K562 (cell line): ENCODE data around the gene ABHD1. TPM values are rescaled to one million over a fixed set of nuclear protein-coding genes. Genes with fewer than 3 reads are reported as not detected.

Experiments used
- CLOCK ChIP-seq: fragments of 250-450 bp; sonication (Bioruptor Pico); IDR thresholded peaks from 2 replicates; pipeline ENCODE4 v1.4.0; 2020; ENCODE audit warnings: mild to moderate bottlenecking, moderate library complexity, borderline replicate concordance
- EP400 ChIP-seq: fragments of 450-650 bp; IDR thresholded peaks from 2 replicates; pipeline ENCODE4 v1.6.1; 2017; ENCODE audit warnings: antibody characterized with exemption, mild to moderate bottlenecking, moderate library complexity
- GABPB1 ChIP-seq: sonication (generic); formaldehyde crosslinking; IDR thresholded peaks from 2 replicates; pipeline ENCODE4 v1.8.0; 2022; ENCODE audit warnings: mild to moderate bottlenecking, missing genetic modification reagents
- KDM1A ChIP-seq, 2 experiments: fragments of 450-650 bp; IDR thresholded peaks; 2 replicates each; pipeline ENCODE4 v1.6.1; 2016; ENCODE audit warnings: mild to moderate bottlenecking in 2 of 2
- MAX ChIP-seq: sonication (generic); formaldehyde crosslinking; IDR thresholded peaks from 2 replicates; pipeline ENCODE4 v1.9.0; 2022; ENCODE audit warnings: mild to moderate bottlenecking, missing genetic modification reagents
- MYNN ChIP-seq, 2 experiments: sonication (generic); formaldehyde crosslinking in 1 of 2; IDR thresholded peaks; 2 replicates each; pipeline versions ENCODE4 v1.5.0 to v1.6.1; 2016 to 2020; ENCODE audit warnings: antibody characterized with exemption in 1 of 2, missing genetic modification reagents in 1 of 2
- NFXL1 ChIP-seq: fragments of 450-650 bp; formaldehyde crosslinking; IDR thresholded peaks from 2 replicates; pipeline ENCODE4 v1.4.0; 2021; ENCODE audit warnings: mild to moderate bottlenecking
- TBP ChIP-seq: optimal IDR thresholded peaks from 2 replicates; pipeline ENCODE3; 2011; ENCODE audit warnings: low read depth, low read length, improper control_type of control experiment
- TRIM24 ChIP-seq, 2 experiments: fragments of 450-650 bp; IDR thresholded peaks; 2 replicates each; pipeline ENCODE4 v1.6.1; 2016
- U2AF2 ChIP-seq: fragments of 200-400 bp; formaldehyde crosslinking; optimal IDR thresholded peaks from 2 replicates; pipeline ENCODE3; 2017; ENCODE audit warnings: low read depth, mild to moderate bottlenecking, low read length
- VEZF1 ChIP-seq: fragments of 200-800 bp; sonication (Bioruptor generic); IDR thresholded peaks from 2 replicates; pipeline ENCODE4 v1.6.1; 2017; ENCODE audit warnings: missing genetic modification characterization, missing compliant biosample characterization
- ZMIZ1 ChIP-seq, 2 experiments: fragments of 150-350 bp in 1 of 2; IDR thresholded peaks; 2 replicates each; pipeline ENCODE4 v1.6.1; 2012 to 2016; ENCODE audit warnings: low read depth in 2 of 2, low read length in 2 of 2, mild to moderate bottlenecking in 1 of 2, moderate library complexity in 1 of 2
- ZSCAN29 ChIP-seq: fragments of 450-650 bp; IDR thresholded peaks from 2 replicates; pipeline ENCODE4 v1.6.1; 2017
- polyA plus RNA-seq, 8 experiments: library from polyadenylated mRNA; depleted of rRNA in 4 of 8; stranded (reverse) in 5 of 8; unstranded in 3 of 8; fragments of >200 nt; fragmentation: Nextera tagmentation in 2 of 8; fragmentation: Illumina TruSeq in 1 of 8; extraction: Ambion mirVana in 2 of 8; extraction: Trizol in 1 of 8; gene quantifications; 2 replicates each; pipeline versions ENCODE4 v1.2.1 to v1.2.3, GENCODE V29; 2011 to 2014; ENCODE audit warnings: inconsistent platforms in 1 of 8, missing spikeins in 1 of 8
- total RNA-seq, 7 experiments: library from RNA; depleted of rRNA in 6 of 7; stranded (reverse); fragments of >200 nt in 6 of 7; fragmentation: Illumina TruSeq in 2 of 7; extraction: Trizol in 2 of 7; gene quantifications; 2 replicates each; pipeline versions ENCODE4 v1.2.1 to v1.2.3, GENCODE V29; 2011 to 2021; ENCODE audit warnings: low replicate concordance in 1 of 7
- TF ChIP-seq, protein P1 (sequence below), 3 experiments: fragments of 200-800 bp in 1 of 3; fragments of 250-450 bp in 1 of 3; fragments of 450-650 bp in 1 of 3; sonication (Bioruptor Pico) in 1 of 3; sonication (Bioruptor generic) in 1 of 3; formaldehyde crosslinking in 1 of 3; IDR thresholded peaks; 2 replicates each; pipeline versions ENCODE4 v1.6.1 to v1.8.0; 2016 to 2022; ENCODE audit warnings: mild to moderate bottlenecking in 2 of 3, missing genetic modification characterization in 2 of 3, missing compliant biosample characterization in 1 of 3, moderate library complexity in 1 of 3

ABHD1 gene
- total and polyA plus RNA-seq, 9 of the 15 experiments (the other 6 are each of a cell fraction or from before 2014, with no cell fraction given): 0.10 to 0.16 (median 0.11) TPM; not detected in 5

GRCh38 chr2:27133905-27134780 lies 10.5 kb downstream of the ABHD1 start, which contains the start of gene PREB (continued):
- no peak for TF ChIP-seq CLOCK (CRISPR knock-in tag)
- TF ChIP-seq TRIM24 (IDR thresholded peaks at IDR 0.05): no peak
- no peak for TF ChIP-seq ZSCAN29
- TF ChIP-seq ZMIZ1 (IDR thresholded peaks at IDR 0.05; ENCODE audit: low read depth in 2 of 2, low read length in 2 of 2): 0 out of 4 replicates have a peak, but pooled peaks of 1 of the 2 experiments have one; percentile 27
- 0 out of 2 replicates have a peak, but pooled peaks have one; percentile 22 for TF ChIP-seq GABPB1 (CRISPR knock-in tag)
- no peak for TF ChIP-seq U2AF2
- TF ChIP-seq MAX (CRISPR knock-in tag): peak; percentile 52; the same call in 1 of the 2 replicates
- TF ChIP-seq NFXL1: no peak
- TF ChIP-seq, protein P1, sequence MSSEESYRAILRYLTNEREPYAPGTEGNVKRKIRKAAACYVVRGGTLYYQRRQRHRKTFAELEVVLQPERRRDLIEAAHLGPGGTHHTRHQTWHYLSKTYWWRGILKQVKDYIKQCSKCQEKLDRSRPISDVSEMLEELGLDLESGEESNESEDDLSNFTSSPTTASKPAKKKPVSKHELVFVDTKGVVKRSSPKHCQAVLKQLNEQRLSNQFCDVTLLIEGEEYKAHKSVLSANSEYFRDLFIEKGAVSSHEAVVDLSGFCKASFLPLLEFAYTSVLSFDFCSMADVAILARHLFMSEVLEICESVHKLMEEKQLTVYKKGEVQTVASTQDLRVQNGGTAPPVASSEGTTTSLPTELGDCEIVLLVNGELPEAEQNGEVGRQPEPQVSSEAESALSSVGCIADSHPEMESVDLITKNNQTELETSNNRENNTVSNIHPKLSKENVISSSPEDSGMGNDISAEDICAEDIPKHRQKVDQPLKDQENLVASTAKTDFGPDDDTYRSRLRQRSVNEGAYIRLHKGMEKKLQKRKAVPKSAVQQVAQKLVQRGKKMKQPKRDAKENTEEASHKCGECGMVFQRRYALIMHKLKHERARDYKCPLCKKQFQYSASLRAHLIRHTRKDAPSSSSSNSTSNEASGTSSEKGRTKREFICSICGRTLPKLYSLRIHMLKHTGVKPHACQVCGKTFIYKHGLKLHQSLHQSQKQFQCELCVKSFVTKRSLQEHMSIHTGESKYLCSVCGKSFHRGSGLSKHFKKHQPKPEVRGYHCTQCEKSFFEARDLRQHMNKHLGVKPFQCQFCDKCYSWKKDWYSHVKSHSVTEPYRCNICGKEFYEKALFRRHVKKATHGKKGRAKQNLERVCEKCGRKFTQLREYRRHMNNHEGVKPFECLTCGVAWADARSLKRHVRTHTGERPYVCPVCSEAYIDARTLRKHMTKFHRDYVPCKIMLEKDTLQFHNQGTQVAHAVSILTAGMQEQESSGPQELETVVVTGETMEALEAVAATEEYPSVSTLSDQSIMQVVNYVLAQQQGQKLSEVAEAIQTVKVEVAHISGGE (CRISPR knock-in tag; IDR thresholded peaks at IDR 0.05): no peak
- no peak for TF ChIP-seq MYNN (IDR thresholded peaks at IDR 0.05)
- TF ChIP-seq MYNN (CRISPR knock-in tag; IDR thresholded peaks at IDR 0.05): no peak
- TF ChIP-seq VEZF1: peak; percentile 43; the same call in 1 of the 2 replicates
- peak; percentile 18; the same call in 1 of the 2 replicates for TF ChIP-seq EP400
- TF ChIP-seq TBP: peak; percentile 51
- no peak for TF ChIP-seq KDM1A (IDR thresholded peaks at IDR 0.05)
